H1 (cell line): ENCODE results near the gene TUBA1A. TPM values are rescaled to one million over a fixed set of nuclear protein-coding genes. Genes with fewer than 3 reads are reported as not detected.

Source experiments
- CTCF ChIA-PET: fragments of 300-600 bp; sonication (Branson Sonifier 250); formaldehyde crosslinking; loops from one replicate; lab custom pipeline; 2021; ENCODE audit not compliant: partially characterized antibody; lab: Charles Lee
- POLR2A ChIA-PET: fragments of 300-600 bp; sonication (Branson Sonifier 250); formaldehyde crosslinking; loops from one replicate; lab custom pipeline; 2021; ENCODE audit warnings: inconsistent platforms; ENCODE audit not compliant: partially characterized antibody; lab: Charles Lee
- DNase-seq, 2 experiments: peaks; one replicate each; pipeline versions ENCODE4 v3.0.0 to v3.0.0-alpha.2; 2010 to 2022; ENCODE audit warnings: low spot score in 2 of 2, low read depth in 1 of 2, mixed read lengths in 1 of 2
- FAIRE-seq: peaks from 2 replicates; lab custom pipeline; 2011; peaks lifted over from hg19 to GRCh38; lab: Jason Lieb, UNC
- H2AFZ ChIP-seq: 2 replicates; pipeline ENCODE4 v1.8.1; 2012; ENCODE audit warnings: low read length, inconsistent platforms
- H2AK5ac ChIP-seq: 2 replicates; pipeline ENCODE4 v1.6.1; 2013; ENCODE audit warnings: low read depth, low read length
- H2BK120ac ChIP-seq: replicated peaks from 2 replicates; pipeline ENCODE3; 2013; ENCODE audit warnings: low read depth, low read length, inconsistent platforms
- H2BK12ac ChIP-seq: 2 replicates; pipeline ENCODE4 v1.6.1; 2013; ENCODE audit warnings: low read depth, low read length
- H2BK15ac ChIP-seq: 2 replicates; pipeline ENCODE4 v1.6.1; 2013; ENCODE audit warnings: low read length
- H2BK20ac ChIP-seq: 2 replicates; pipeline ENCODE4 v1.6.1; 2013; ENCODE audit warnings: low read length
- H2BK5ac ChIP-seq: 2 replicates; pipeline ENCODE4 v1.6.1; 2013; ENCODE audit warnings: low read depth, low read length
- H3K14ac ChIP-seq: 2 replicates; pipeline ENCODE4 v1.6.1; 2013; ENCODE audit warnings: inconsistent platforms; ENCODE audit not compliant: insufficient read length
- H3K18ac ChIP-seq: 2 replicates; pipeline ENCODE4 v1.6.1; 2013; ENCODE audit warnings: low read length; ENCODE audit errors: extremely low read depth
- H3K23ac ChIP-seq: 2 replicates; pipeline ENCODE4 v1.6.1; 2013; ENCODE audit warnings: inconsistent platforms; ENCODE audit not compliant: insufficient read length
- H3K23me2 ChIP-seq: 2 replicates; pipeline ENCODE4 v1.6.1; 2013; ENCODE audit warnings: low read depth, low read length
- H3K27ac ChIP-seq: 2 replicates; pipeline ENCODE4 v1.6.1; 2011; ENCODE audit warnings: low read depth, low read length, inconsistent platforms
- H3K27me3 ChIP-seq, 4 experiments: replicated peaks in 1 of 4; 1 replicate in 1 of 4; 2 replicates in 3 of 4; pipeline versions ENCODE4 v1.6.1 to v1.8.1; 2011 to 2013; ENCODE audit warnings: low read length in 3 of 4, mild to moderate bottlenecking in 3 of 4, inconsistent platforms in 2 of 4, mixed read lengths in 2 of 4, moderate library complexity in 1 of 4; ENCODE audit not compliant: control insufficient read depth in 3 of 4, insufficient read depth in 3 of 4; ENCODE audit errors: extremely low read depth in 1 of 4
- H3K36me3 ChIP-seq, 4 experiments: 2 replicates each; pipeline versions ENCODE4 v1.6.1 to v1.8.1; 2011 to 2013; ENCODE audit warnings: mild to moderate bottlenecking in 4 of 4, low read length in 3 of 4, moderate library complexity in 2 of 4, control low read depth in 1 of 4, inconsistent platforms in 1 of 4; ENCODE audit not compliant: insufficient read depth in 4 of 4, control insufficient read depth in 2 of 4
- H3K4ac ChIP-seq: replicated peaks from 2 replicates; pipeline ENCODE3; 2013; ENCODE audit warnings: low read length, low read depth, mixed read lengths, inconsistent platforms; ENCODE audit not compliant: insufficient read length
- H3K4me1 ChIP-seq, 4 experiments: replicated peaks in 1 of 4; 1 replicate in 1 of 4; 2 replicates in 3 of 4; pipeline versions ENCODE4 v1.6.1 to v1.8.1; 2011 to 2013; ENCODE audit warnings: low read length in 3 of 4, inconsistent platforms in 2 of 4, mixed read lengths in 1 of 4; ENCODE audit not compliant: insufficient read depth in 4 of 4, control insufficient read depth in 3 of 4
- H3K4me2 ChIP-seq, 2 experiments: 2 replicates each; pipeline versions ENCODE4 v1.6.1 to v1.8.1; 2011 to 2013; ENCODE audit warnings: low read depth in 2 of 2, low read length in 2 of 2, control low read depth in 1 of 2, inconsistent platforms in 1 of 2, mild to moderate bottlenecking in 1 of 2; ENCODE audit not compliant: insufficient read depth in 1 of 2
- H3K4me3 ChIP-seq, 4 experiments: fragments of 200-600, 300-600 bp in 1 of 4; sonication (generic), shearing (Covaris generic), sonication (Bioruptor Twin) in 1 of 4; 2 replicates each; pipeline versions ENCODE4 v1.5.1 to v1.8.1; 2011 to 2016; ENCODE audit warnings: low read length in 4 of 4, low read depth in 3 of 4, control low read depth in 2 of 4, inconsistent platforms in 2 of 4, mild to moderate bottlenecking in 2 of 4, mixed read lengths in 1 of 4, moderate library complexity in 1 of 4; ENCODE audit not compliant: insufficient read depth in 2 of 4; ENCODE audit errors: extremely low read depth in 1 of 4
- H3K56ac ChIP-seq: replicated peaks from 2 replicates; pipeline ENCODE3; 2013; ENCODE audit warnings: low read depth, mild to moderate bottlenecking, mixed read lengths, low read length, inconsistent platforms; ENCODE audit not compliant: insufficient read length
- H3K79me1 ChIP-seq: 2 replicates; pipeline ENCODE4 v1.6.1; 2013; ENCODE audit warnings: low read depth, low read length, control low read depth
- H3K79me2 ChIP-seq, 2 experiments: 2 replicates each; pipeline versions ENCODE4 v1.6.1 to v1.8.1; 2012 to 2013; ENCODE audit warnings: low read length in 2 of 2, mild to moderate bottlenecking in 2 of 2, inconsistent platforms in 1 of 2; ENCODE audit not compliant: insufficient read depth in 2 of 2, control insufficient read depth in 1 of 2
- H3K9ac ChIP-seq, 4 experiments: replicated peaks in 1 of 4; 1 replicate in 1 of 4; 2 replicates in 3 of 4; pipeline versions ENCODE4 v1.6.1 to v1.8.1; 2011 to 2013; ENCODE audit warnings: low read depth in 3 of 4, low read length in 3 of 4, control low read depth in 2 of 4, mild to moderate bottlenecking in 2 of 4, moderate library complexity in 2 of 4, inconsistent platforms in 1 of 4; ENCODE audit errors: extremely low read depth in 1 of 4
- H3K9me3 ChIP-seq, 2 experiments: 2 replicates each; pipeline versions ENCODE4 v1.6.1 to v1.8.1; 2012 to 2013; ENCODE audit warnings: mild to moderate bottlenecking in 2 of 2, moderate library complexity in 2 of 2, control low read depth in 1 of 2, inconsistent platforms in 1 of 2, low read depth in 1 of 2, low read length in 1 of 2, mixed read lengths in 1 of 2; ENCODE audit not compliant: insufficient read depth in 2 of 2
- H4K20me1 ChIP-seq, 2 experiments: replicated peaks in 1 of 2; 2 replicates each; pipeline versions ENCODE3 to v1.8.1; 2011 to 2013; ENCODE audit warnings: inconsistent platforms in 2 of 2, low read length in 2 of 2, mild to moderate bottlenecking in 1 of 2; ENCODE audit not compliant: insufficient read depth in 2 of 2, control insufficient read depth in 1 of 2
- H4K5ac ChIP-seq: 2 replicates; pipeline ENCODE4 v1.6.1; 2013; ENCODE audit warnings: low read length, low read depth, mixed read lengths, inconsistent platforms; ENCODE audit not compliant: insufficient read length
- H4K8ac ChIP-seq: 2 replicates; pipeline ENCODE4 v1.8.0; 2013; ENCODE audit warnings: mild to moderate bottlenecking, moderate library complexity, low read length, inconsistent platforms; ENCODE audit not compliant: insufficient read depth; ENCODE audit errors: extremely low read depth
- H4K91ac ChIP-seq: replicated peaks from 2 replicates; pipeline ENCODE3; 2013; ENCODE audit warnings: low read length, mixed read lengths, inconsistent platforms; ENCODE audit not compliant: insufficient read length
- ASH2L ChIP-seq: fragments of 200-600, 300-600 bp; sonication (generic); IDR thresholded peaks from one replicate; pipeline ENCODE4 v1.7.1; 2017; ENCODE audit warnings: low read length
- RFX5 ChIP-seq: IDR thresholded peaks from 2 replicates; pipeline ENCODE4 v1.6.1; 2011; ENCODE audit warnings: low read depth, low read length, improper control_type of control experiment, borderline replicate concordance
- SIN3A ChIP-seq, 2 experiments: IDR thresholded peaks in 1 of 2; conservative IDR thresholded peaks in 1 of 2; 2 replicates each; pipeline ENCODE4 v1.6.1; 2011 to 2012; ENCODE audit warnings: low read length in 2 of 2, improper control_type of control experiment in 1 of 2, low read depth in 1 of 2, mild to moderate bottlenecking in 1 of 2
- SRF ChIP-seq: IDR thresholded peaks from 2 replicates; pipeline ENCODE4 v1.6.1; 2011; ENCODE audit warnings: mild to moderate bottlenecking, low read depth, low read length, moderate library complexity
- TEAD4 ChIP-seq: IDR thresholded peaks from 2 replicates; pipeline ENCODE4 v1.6.1; 2012; ENCODE audit warnings: low read depth, low read length, inconsistent platforms, mixed read lengths
- WGBS, 2 experiments: shearing (Covaris generic) in 1 of 2; methylation state at CpG; one replicate each; pipeline versions ENCODE4 v1.1.6 to v1.1.7; 2013 to 2015; ENCODE audit warnings: low lambda C conversion rate in 2 of 2, mixed read lengths in 2 of 2, inconsistent platforms in 1 of 2, low coverage in 1 of 2, missing lambda C conversion rate in 1 of 2; ENCODE audit not compliant: insufficient replicate concordance in 2 of 2, insufficient coverage in 1 of 2, insufficient read length in 1 of 2; ENCODE audit errors: extremely low coverage in 1 of 2, missing lambda C conversion rate in 1 of 2; 5-methylcytosine and 5-hydroxymethylcytosine counted together
- polyA plus RNA-seq, 7 experiments: library from polyadenylated mRNA; depleted of rRNA in 3 of 7; stranded (reverse) in 5 of 7; unstranded in 2 of 7; fragments of >200 nt in 5 of 7; fragments of 200-250 nt in 2 of 7; gene quantifications; 1 replicate in 5 of 7; 2 replicates in 1 of 7; 4 replicates in 1 of 7; pipeline versions ENCODE4 v1.2.1 to v1.2.3, GENCODE V29; 2011 to 2013; ENCODE audit warnings: missing spikeins in 2 of 7, mixed read lengths in 2 of 7
- total RNA-seq: library from RNA; stranded (reverse); fragmentation: NEBNext Ultra II Directional; extraction: Animal tissue kit (Norgen Biotek cat#: 25700); gene quantifications from 2 replicates; pipeline ENCODE4 v1.2.1, GENCODE V29; 2021

Gene TUBA1A
- total and polyA plus RNA-seq, 2 of the 8 experiments (the other 6 are each of a cell fraction or from before 2014, with no cell fraction given): 283 to 1,018 TPM

DNA sequence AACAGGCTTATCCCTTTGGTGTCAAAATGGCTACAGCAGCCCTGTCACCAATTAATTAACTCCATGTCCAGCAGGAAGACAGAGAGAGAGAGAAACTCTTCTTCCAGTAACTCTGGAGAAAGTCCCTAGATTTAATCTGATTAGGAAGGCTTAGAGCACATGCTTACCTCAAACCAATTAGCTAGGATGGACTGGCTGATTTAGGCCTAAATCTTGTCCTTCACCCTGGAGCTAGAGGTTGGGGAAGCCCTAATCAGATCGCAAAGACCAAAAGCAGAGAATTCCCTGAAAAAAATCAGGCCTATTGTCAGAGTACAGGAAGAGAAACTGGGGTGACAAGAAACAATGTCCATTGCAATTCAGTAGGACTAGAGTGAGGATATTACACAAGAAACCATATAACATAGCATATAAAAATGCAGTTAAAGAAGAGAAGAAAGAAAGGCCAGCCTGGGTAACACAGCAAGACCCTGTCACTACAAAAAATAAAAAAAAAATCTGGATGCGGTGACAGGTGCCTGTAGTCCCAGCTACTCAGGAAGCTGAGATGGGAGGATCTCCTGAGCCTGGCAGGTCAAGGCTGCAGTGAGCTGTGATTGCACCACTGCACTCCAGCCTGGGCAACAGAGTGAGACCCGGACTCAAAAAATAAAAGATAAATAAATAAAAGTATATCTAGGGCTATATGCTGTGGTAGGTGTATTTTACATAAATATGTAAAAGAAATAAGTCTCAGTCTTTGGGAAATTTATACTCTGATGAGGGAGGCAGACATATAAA, 34.9 kb upstream of the TUBA1A start:
- CTCF ChIA-PET: interaction anchor here (0.6 to 4.8 kb wide), 6 partner anchors 10 to 323 kb away, joined by 3 to 34 read pairs (median 3); no protein-coding TSS in a partner anchor
- 87% methylated on average over 3 of the region's 3 CpGs; no CpG with 5 or more reads in 1 of the 2 experiments for WGBS, 2 experiments

More for the DNA sequence above, 34.9 kb upstream of the TUBA1A start:
- no peak overlapping the region for H3K9ac ChIP-seq
- no peak overlapping the region for H3K23ac ChIP-seq
- no peaks in the 10 kb centered on the region for H3K27me3 ChIP-seq
- no peak overlapping the region for H2AK5ac ChIP-seq
- H3K4me1 ChIP-seq: no peaks in the 10 kb centered on the region
- no peak overlapping the region for H3K27ac ChIP-seq
- no peaks in the 10 kb centered on the region for H3K23me2 ChIP-seq
- no peaks in the 10 kb centered on the region for H3K36me3 ChIP-seq
- H3K4ac ChIP-seq: no peak overlapping the region
- no peak for TF ChIP-seq SIN3A (conservative IDR thresholded peaks at IDR 0.05 in 1 of 2, IDR thresholded peaks at IDR 0.05 in 1 of 2; ENCODE audit: low read depth in 1 of 2, low read length in 2 of 2)
- TF ChIP-seq SRF: no peak
- TF ChIP-seq RFX5: no peak
- no peak for TF ChIP-seq ASH2L
- no peak for TF ChIP-seq TEAD4
- H4K8ac ChIP-seq: no peak overlapping the region
- no peak overlapping the region for H2BK12ac ChIP-seq
- H3K79me2 ChIP-seq: no peaks in the 10 kb centered on the region
- no peak overlapping the region for H3K4me2 ChIP-seq
- H4K5ac ChIP-seq: no peak overlapping the region
- H2AFZ ChIP-seq: no peak overlapping the region
- H2BK20ac ChIP-seq: no peak overlapping the region
- H3K4me3 ChIP-seq: no peak overlapping the region
- no peaks in the 10 kb centered on the region for H3K9me3 ChIP-seq
- no peak overlapping the region for H3K14ac ChIP-seq
- H2BK5ac ChIP-seq: no peak overlapping the region
- no peak for DNase-seq
- no peaks in the 10 kb centered on the region for H3K79me1 ChIP-seq
- H2BK120ac ChIP-seq: no peak overlapping the region
- POLR2A ChIA-PET: interaction anchor here (0.6 to 3.7 kb wide), 5 partner anchors 9 to 96 kb away, joined by 3 to 20 read pairs (median 7); partner anchors contain the start of genes TUBA1B and TUBA1C
- no peaks in the 10 kb centered on the region for H4K20me1 ChIP-seq
- H4K91ac ChIP-seq: no peak overlapping the region
- FAIRE-seq: no peak
- H3K56ac ChIP-seq: no peak overlapping the region
- no peak overlapping the region for H3K18ac ChIP-seq
- no peak overlapping the region for H2BK15ac ChIP-seq
